CD1c-positive myeloid dendritic cell (primary cell): ENCODE measurements around the gene PDE4A.
"Not testable (repeated sequence)": the region's sequence is repeated elsewhere in the genome, so short reads cannot be mapped to it uniquely, and the experiment has no call there.

Source experiments
- DNase-seq: peaks from one replicate; pipeline ENCODE4 v3.0.0-alpha.2; 2016; ENCODE audit errors: extremely low spot score

Gene PDE4A

DNA sequence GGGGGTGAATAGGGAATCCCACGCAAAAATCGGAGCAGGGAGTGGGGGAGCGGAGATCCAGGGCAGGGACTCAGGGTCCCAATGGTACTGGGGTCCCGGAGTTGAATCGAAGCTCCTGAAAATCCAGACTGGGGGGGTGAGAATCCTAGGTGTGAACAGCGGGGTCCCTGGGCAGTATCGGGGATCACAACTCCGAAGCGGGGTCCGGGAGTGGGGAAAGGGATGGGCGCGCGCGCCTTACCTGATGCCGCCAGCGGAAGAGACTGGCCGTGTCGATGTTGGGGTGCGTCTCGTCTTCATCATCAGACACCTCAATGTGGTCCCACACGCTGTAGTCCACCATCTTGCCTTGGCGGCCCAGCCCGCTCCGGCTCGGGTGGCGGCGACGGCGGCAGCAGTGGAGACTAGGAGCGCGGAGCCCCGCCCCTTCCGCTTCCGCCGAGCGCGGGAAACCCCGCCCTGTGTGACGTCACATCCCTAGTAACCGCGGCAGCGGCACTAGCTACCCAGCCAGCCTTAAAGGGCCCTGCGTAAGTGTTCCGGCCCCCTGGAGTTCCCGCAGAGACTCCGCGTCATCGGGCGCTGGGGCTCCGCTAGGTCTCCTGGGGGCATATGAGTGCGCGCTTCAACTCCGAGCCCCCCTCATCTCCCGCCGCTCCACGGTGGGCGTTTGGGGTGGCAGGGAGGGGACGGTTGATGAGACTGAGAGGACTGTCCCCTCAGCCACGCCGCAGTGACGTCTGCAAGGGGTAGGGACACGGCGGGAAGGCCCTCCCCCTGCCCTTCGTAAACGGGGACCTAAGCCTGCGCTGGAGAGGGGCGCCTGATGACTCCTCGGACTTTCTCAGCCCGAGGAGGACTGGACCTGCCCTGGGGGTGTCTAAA, 17.0 kb upstream of the PDE4A start, which contains the start of gene CDC37:
TSS of gene CDC37 (minus strand) at position 406 of the 885 bp plus-strand sequence. CDS start at position 343, 63 bp downstream.
- DNase-seq: peak; percentile 99

DNA sequence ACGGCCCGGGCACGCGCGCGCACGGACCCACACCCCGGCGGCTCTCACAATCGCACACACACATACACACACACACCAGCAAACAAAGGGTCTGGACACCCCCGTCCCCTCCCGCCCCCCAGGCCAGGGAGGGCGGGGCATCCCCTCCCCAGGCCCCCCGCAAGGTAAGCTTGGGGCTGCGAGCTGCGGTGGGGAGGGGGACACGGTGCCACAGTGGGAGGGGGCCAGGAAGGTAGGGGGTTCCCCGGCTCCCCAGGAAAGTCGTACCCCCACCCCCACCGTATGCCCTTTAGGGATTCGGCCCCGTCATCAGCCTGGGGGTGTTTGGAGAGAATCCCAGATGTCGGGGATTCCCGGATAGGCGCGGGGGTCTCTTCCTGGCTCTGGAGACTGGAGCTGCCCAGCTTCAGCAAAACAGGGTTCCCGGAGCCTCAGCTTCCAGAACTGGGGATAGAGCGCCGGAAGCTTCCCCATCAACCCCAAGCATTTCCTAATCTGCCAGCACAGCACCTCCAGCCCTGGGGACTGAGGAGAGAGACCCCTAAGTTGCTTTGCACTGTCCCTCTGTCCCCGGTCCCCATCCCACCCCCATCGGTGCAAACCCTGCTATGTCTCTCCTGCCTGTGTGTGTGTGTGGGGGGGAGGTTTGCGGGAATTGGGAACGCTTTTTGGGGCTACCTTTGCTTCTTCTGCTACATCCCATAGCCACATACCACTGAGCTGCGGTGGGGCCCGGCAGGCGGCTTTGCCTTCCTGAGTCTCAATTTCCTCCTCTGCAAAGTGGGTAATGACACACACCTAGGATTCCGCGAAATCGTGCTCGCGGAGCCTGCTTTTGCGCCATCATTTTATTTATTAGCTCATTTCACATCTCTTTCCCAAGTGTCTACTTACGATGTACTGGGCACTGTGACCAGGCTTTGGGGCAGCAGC, 15.2 kb upstream of the PDE4A start:
- DNase-seq: peak; percentile 86

DNA sequence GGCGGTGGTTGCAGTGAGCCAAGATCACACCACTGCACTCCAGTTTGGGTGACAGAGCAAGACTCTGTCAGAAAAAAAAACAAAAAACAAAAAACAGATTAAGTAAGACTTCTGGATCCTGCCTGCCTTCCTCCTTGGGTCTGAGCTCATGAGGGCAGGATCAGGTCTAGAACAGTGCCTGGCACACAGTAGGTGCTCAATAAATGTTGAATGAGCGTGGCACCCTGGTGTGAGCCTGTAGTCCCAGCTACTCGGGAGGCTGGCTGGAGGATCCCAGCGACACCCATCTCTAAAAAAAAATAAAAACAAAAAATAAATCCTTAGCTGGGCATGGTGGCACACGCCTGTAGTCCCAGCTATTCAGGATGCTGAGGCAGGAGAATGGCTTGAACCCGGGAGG, 14.1 kb upstream of the PDE4A start:
- no peak for DNase-seq

DNA sequence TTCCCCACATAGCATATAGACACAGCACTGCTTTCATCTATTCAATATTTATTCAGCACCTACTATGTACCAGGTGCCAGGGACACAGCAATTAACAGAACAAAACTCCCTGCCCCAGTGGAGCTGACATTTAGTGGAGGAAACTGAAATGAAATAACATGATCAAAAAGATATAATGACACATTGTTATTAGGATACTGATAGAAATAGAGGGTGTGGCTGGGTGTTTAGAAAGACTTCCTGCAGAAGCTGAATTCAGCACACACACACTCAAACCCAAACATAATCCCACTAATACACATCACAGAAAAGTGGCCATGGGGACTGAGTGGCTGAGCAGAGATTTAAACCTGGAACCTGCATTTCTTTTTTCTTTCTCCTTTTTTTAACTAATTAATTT, 13.2 kb upstream of the PDE4A start:
- peak; percentile 37 for DNase-seq

DNA sequence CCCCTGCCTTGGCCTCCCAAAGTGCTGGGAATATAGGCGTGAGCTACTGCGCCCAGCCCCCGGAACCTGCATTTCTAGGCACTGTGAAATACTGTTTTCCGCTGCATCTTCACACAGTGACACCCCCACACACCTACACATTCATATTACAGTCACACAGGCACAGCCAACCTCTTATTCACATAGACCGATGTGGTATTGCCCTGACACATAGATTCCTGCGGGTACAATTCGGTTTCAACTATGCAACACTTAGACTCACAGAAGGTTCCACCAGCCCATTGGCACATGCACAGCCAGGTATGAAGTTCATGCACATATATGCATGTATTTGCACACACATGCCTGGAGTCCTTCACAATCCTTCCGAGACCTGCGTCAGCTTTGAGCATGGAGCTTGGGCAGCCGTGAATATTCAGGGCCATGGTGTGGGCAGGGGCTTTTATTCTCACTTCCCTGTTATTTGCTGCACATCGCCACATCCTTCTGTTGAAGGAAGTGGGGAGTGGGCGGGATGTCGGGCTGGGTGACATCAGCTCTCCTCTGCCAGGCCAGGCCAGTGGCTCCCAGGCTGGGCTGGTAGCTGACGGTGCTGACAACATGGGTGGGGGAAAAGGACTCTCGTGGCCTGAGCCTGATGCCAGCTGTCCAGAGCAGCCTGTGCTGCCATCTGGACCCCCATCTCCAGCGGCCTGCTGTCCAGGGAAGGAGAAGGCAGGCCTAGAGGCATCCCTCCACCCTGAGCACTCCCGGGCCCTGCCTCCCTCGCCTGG, 11.6 kb upstream of the PDE4A start:
- peak; percentile 97 for DNase-seq

DNA sequence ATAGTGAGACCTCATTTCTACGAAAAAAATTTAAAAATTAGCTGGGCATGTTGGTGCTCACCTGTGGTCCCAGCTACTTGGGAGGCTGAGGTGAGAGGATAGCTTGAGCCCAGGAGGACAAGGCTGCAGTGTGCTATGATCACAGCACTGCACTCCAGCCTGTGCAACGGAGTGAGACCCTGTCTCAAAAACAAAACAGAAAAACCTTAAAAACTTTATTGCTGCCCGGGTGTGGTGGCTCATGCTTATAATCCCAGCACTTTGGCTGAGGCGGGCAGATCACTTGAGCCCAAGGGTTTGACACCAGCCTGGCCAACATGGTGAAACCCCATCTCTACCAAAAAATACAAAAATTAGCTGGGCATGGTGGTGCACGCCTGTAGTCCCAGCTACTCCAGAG, 9.1 kb upstream of the PDE4A start:
- DNase-seq: not testable (repeated sequence)

DNA sequence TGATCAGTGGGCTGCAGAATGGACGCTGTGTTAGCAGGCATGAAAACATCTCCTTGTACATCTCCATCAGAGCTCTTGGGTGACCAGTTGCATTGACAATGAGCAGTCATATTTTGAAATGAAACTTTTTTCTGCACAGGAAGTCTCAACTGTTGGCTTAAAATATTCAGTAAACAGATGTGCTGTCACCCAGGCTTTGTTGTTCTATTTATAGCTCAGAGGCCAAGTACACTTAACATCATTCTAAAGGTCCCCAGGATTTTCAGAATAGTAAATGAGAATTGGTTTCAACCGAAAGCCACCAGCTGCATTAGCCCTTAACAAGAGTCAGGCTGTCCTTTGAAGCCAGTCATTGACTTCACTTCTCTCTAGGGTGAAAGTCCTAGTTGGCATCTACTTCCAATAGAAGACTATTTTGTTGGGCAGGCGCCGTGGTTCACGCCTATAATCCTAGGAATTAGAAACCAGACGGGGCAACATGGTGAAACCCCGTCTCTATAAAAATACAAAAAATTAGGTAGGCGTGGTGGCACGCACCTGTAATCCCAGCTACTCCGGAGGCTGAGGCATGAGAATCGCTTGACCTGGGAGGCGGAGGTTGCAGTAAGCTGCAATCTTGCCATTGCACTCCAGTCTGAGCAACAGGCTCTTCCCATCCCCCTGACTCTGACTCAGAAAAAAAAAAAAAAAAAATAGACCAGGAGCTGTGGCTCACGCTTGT, 7.9 kb upstream of the PDE4A start:
- peak; percentile 71 for DNase-seq

DNA sequence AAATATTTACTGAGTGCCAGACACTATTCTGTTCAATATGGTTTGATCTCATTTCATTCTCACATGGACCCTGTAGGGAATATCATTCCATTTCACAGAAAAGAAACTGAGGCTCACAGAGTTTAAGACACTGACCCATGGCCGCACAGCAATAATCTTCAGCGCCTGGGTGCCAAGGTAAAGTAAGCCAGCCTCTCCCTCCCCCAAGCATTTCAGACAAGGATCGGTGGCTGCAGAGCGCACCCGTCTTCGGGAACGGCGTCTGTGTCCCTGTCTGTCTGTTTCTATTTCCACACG, 4.3 kb upstream of the PDE4A start:
- DNase-seq: no peak

DNA sequence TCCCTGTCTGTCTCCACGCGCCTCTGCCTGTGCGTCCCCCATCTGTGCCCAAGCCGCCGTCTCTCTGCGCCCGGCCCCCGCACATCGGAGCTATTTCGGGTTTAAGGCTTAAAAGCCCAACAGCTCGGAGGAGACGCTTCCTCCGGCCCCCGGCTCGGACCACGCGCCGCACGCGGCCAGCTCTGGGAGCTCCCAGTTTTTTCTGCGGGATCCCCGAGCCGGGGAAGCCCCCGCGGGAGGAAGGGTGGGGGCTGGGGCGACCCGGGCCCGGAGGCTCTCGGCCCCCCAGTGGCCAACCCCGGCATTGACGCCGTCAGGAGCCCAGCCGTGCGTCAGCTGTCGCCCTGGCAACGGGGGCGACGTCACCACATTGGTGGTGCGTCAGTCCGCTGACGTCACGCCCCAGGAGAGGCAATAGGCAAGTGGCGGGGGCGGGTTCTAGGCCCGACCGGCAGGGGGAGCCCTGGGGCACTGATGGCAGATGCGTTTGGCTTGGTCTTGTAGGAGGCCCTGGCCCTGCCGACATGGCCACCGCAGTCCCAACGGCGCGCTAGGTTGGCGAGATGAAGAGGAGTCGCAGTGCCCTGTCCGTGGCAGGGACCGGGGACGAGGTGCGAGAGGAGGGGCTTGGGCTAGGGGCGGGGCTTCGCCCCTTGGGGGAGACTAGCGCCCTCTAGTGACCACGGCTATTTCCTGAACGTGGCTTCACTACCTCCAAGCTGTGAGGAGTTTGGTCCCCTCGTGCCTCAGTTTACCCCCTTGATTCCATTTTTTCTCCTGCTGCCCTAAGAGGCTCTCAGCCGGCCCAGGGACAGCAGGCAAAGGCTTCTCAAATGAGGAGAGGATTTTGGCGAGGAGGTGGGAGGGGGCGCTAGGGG, 3.7 kb upstream of the PDE4A start:
- DNase-seq: peak; percentile 98

DNA sequence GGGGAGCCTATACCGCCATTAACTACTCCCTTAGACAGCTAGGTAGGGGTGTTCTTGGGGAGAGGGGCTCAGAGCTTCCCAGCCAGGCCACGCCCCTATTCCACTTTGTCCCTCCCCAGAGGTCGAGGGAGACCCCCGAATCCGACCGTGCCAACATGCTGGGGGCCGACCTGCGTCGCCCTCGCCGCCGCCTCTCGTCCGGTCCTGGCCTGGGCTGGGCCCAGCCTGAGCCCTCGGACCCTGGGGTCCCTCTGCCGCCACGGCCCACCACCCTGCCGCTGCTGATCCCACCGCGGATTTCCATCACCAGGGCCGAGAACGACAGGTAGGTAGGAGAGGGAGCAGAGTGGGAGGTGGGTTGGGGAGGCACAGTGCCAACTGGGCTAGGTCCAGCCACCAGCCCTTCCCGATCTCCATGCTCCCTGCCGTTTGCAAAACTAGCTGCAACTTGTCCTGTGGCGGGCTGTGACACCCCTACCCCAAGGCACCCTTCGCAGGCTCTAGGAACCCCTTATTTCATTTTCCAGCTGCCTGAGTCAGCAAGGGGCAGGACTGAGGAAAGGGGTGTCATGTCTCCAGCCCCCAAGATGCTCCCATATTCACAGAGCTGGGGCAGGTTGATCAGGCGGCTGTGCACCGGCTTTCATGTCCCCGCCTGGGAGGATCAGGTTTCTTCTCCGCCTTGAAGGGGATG, 2.6 kb upstream of the PDE4A start:
- no peak for DNase-seq

DNA sequence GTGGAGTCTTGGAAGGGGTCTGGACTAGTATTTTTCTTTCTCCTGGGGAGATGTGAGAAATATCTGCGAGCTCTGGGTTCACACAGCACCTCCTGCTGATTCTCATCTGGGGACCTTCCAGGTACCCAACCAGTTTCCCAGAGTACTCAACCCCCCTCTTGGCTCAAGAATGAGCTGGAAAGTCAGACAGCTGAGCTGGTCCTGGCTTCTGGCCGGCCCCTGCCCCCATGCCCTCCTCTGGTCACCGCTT, 2.2 kb upstream of the PDE4A start:
- DNase-seq: no peak

DNA sequence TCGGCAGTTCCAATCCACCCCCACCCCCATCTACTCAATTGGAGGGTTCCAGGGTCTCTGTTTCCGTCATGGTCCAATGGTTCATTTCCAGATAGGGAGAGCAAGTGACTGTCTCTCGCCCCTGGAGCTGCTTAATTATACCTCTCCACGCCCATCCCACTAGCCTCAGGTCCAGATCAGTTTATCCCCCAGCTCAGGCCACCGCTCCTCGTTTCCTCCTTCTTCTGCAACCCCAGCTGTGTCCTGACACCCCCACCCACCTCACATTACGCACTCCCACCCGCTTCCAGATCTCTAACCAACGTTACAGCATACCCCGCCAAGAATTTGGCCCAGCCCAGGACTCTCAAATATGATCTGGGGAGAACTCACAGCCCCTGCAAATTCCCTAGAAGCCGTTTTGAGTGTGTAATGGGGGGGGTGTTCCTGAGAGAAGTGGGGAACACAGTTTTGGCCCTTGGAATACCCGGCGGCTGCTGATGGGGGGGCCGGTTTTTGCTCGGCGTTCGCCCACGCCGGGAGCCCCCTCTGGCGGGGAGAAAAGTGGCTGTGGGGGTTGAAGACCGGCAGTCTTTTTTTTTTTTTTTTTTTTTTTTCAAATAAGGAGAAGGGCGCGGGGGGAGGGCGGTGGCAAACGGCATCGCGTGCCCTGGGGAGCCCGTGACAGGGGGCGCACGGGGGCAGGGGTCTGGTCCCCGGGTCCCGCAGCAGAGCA, 1.7 kb upstream of the PDE4A start:
- peak; percentile 66 for DNase-seq

DNA sequence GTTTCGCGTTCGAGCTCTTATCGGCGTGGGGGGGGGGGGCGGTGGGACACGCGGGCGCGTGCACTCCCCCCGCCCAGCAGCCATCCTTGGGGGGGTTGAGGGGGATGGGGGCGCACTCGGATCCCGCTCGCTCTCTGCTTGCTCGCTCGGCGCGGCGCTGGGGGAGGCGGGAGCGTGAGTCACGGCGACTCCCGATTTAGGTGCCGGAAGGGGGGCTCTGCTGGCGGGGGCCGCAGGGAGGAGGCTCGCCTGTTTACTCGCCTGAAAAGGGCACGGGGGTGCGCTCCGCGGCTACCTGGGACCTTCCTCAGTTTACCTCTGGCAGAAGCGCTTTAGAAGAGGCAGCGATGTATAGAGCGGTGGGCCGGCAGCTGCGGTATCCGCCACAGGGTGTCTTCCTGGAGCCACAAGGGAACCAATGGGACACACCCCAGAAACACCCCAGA, 1.1 kb upstream of the PDE4A start:
- no peak for DNase-seq

DNA sequence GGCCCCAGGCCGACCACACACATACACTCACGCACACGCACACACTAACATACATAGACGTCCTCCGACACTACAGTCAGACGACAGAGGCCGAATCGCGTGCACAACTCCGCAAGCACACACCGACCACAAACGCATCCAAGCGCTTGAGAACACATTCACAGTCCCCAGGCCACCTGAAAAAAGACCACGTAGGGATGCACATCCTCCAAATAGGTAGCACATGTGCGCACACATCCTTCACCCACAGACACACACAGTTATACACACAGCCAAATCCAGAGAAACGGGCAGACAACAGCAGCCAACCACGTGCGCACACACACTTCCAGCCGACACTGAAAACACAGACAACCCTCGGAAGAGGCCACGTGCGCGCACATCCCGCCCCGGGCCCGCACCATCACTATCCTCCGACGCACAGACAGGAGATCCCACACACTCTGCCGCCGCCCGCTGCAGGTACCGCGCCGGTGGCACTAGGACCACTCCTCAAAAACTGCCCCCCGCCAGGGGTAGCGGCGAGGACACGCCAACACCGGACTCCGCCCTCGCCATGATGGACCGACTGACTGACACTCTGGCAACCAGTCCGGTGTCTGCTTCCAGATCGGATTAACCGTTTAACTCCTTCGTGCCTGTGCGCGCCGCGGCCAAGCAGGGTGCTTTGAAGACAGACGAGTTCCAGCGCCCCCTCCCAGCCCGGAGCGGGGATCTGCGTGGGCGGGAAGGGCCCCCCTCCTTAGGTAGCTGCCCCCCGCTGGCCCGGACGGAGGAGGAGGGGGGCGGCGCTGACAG, 493 bp upstream of the PDE4A start:
- peak; percentile 73 for DNase-seq

DNA sequence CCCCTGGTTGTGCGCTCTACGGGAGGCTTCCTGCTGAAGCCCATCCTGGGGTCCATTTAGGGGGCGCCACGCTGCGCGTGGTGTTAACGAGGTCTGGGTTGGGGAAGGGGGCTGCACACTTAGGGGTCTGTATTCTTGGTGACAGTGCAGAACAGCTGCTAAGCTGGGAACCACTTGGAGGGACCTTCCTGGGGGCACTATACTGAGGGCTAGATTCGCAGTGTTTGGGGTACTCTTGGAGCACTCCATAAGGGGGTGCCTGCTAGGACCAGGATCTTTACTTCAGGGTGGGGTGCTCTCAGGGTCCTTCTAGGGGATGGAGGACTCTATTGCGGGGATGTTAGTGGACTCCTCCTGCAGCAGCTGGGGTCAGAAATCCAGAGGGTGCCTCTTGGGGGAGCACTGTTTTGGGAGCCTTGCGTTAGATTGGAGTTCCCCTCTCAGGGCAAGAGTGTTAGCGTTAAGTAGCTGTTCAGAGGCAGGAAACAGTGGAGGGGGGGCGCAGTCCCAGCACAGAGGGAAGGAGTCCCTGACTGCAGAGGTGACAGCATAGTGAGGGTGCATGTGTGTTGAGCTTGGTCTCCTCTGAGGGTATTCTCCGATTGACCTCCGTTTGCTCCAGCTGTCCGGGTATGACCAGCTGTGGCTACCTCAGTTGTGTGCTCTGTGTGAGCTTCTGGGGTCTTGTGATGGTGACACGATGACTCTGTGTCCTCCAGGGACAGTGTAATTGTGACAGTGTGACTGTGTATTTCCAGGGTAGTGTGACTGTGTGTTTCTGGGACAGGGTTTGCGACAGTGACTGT, 1.1 kb downstream of the PDE4A start:
- DNase-seq: peak; percentile 73

DNA sequence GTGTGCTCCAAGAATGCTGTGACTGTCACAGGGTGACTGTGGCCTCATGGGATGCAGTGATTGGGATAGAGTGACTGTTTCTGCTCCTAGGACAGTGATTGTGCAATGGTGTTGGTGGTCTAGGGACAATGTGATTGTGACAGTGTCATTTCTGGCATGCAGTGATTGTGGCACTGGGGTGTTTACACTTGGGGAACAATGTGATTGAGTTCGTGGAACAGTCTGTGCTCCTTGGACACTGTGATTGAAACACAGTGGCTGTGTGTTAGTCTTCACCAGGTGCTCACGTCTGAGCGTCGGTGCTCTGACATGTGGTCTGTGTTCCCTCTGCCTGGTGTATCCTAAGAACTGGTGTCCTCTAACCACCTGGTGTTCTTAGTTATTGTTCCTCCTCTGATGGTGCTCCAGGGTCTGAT, 1.7 kb downstream of the PDE4A start:
- no peak for DNase-seq

DNA sequence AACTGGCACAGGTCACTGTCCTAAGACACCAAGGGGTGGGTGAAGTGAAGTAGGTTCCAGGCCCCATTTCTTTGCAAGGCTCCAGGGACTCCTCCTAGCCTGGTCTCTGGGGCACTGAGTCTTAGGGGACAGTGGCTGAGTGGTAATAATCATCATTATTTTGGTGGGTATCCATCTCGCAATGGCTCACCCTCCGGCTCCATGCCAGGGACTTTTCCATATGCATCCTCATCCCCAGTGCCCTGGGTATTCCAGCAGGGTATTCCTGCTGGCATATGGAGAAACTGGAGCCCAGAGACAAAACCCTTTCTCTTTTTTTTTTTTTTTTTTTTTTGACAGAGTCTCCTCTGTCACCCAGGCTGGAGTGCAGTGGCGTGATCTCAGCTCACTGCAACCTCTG, 2.5 kb downstream of the PDE4A start:
- DNase-seq: no peak
